NCI-H774 (cell line): ENCODE results near the gene NAA11.
"Not testable (repeated sequence)": the region's sequence is repeated elsewhere in the genome, so short reads cannot be mapped to it uniquely, and the experiment has no call there.

Experiments used
- DNase-seq: peaks from one replicate; lab custom pipeline; 2025; lab: John Stamatoyannopoulos, UW

NAA11 gene

GRCh38 chr4:79308971-79309370 is 16.9 kb downstream of the NAA11 start:
- DNase-seq: no peak

- DNase-seq: no peak
Observed at GRCh38 chr4:79308137-79308536, 17.7 kb downstream of the NAA11 start.

- DNase-seq: no peak
Observed at GRCh38 chr4:79306795-79307194, 19.1 kb downstream of the NAA11 start.

- no peak for DNase-seq
Observed at GRCh38 chr4:79300280-79300679, 25.6 kb downstream of the NAA11 start.

GRCh38 chr4:79298484-79298883 is 27.4 kb downstream of the NAA11 start:
- no peak for DNase-seq

- DNase-seq: no peak
Observed at GRCh38 chr4:79298027-79298426, 27.8 kb downstream of the NAA11 start.

GRCh38 chr4:79297479-79297878 is 28.4 kb downstream of the NAA11 start:
- no peak for DNase-seq

GRCh38 chr4:79296768-79297428 is 29.0 kb downstream of the NAA11 start:
- no peak for DNase-seq

- DNase-seq: no peak
Observed at GRCh38 chr4:79295086-79295485, 30.8 kb downstream of the NAA11 start.

GRCh38 chr4:79294064-79294463 is 31.8 kb downstream of the NAA11 start:
- DNase-seq: no peak

- no peak for DNase-seq
Observed at GRCh38 chr4:79292008-79292407, 33.9 kb downstream of the NAA11 start.

GRCh38 chr4:79290376-79290775 is 35.5 kb downstream of the NAA11 start:
- no peak for DNase-seq

- no peak for DNase-seq
Observed at GRCh38 chr4:79288185-79288584, 37.7 kb downstream of the NAA11 start.

- DNase-seq: no peak
Observed at GRCh38 chr4:79287718-79288117, 38.1 kb downstream of the NAA11 start.

- DNase-seq: no peak
Observed at GRCh38 chr4:79287076-79287475, 38.8 kb downstream of the NAA11 start.

- no peak for DNase-seq
Observed at GRCh38 chr4:79281566-79282359, 44.1 kb downstream of the NAA11 start.

- DNase-seq: not testable (repeated sequence)
Observed at GRCh38 chr4:79277467-79277866, 48.4 kb downstream of the NAA11 start.

GRCh38 chr4:79273915-79274314 is 51.9 kb downstream of the NAA11 start:
- no peak for DNase-seq

- DNase-seq: no peak
Observed at GRCh38 chr4:79272761-79273160, 53.1 kb downstream of the NAA11 start.

GRCh38 chr4:79272126-79272525 is 53.7 kb downstream of the NAA11 start:
- DNase-seq: no peak

GRCh38 chr4:79267671-79268070 is 58.2 kb downstream of the NAA11 start:
- DNase-seq: no peak
